Nucleus accumbens (tissue), 56 donors: ENCODE data around the gene ELK4.

ENCODE experiments used
- DNase-seq, 56 donors: peaks; one replicate each; lab custom pipeline; 2025; lab: John Stamatoyannopoulos, UW

Gene ELK4

GRCh38 chr1:205569411-205570172 lies 62.2 kb downstream of the ELK4 start:
- peak in 1 of 56 donors; percentile 8 for DNase-seq

- peak in 4 of 56 donors; percentile 3 to 55 (median 22) for DNase-seq
Observed at GRCh38 chr1:205568469-205569361, 63.1 kb downstream of the ELK4 start.

GRCh38 chr1:205568135-205568468 lies 63.7 kb downstream of the ELK4 start:
- DNase-seq: no peak

GRCh38 chr1:205567716-205568115 lies 64.1 kb downstream of the ELK4 start:
- DNase-seq: no peak

- DNase-seq: no peak
Observed at GRCh38 chr1:205565799-205566198, 66.0 kb downstream of the ELK4 start.

- DNase-seq: no peak
Observed at GRCh38 chr1:205563927-205564441, 67.8 kb downstream of the ELK4 start.

GRCh38 chr1:205561501-205562203 lies 70.2 kb downstream of the ELK4 start:
- no peak for DNase-seq
